PC-9 (cell line): ENCODE results near the gene MAS1.

Experiments
- EZH2 ChIP-seq: fragments of 200-600 bp; sonication (generic); IDR thresholded peaks from 2 replicates; pipeline ENCODE4 v1.8.0; 2017; ENCODE audit warnings: antibody characterized with exemption, low read depth
- TF ChIP-seq, protein P1 (sequence below): fragments of 200-600 bp; sonication (generic); conservative IDR thresholded peaks from 2 replicates; pipeline ENCODE4 v1.6.1; 2017; ENCODE audit warnings: mixed run types, antibody characterized with exemption, mild to moderate bottlenecking, moderate library complexity

DNA sequence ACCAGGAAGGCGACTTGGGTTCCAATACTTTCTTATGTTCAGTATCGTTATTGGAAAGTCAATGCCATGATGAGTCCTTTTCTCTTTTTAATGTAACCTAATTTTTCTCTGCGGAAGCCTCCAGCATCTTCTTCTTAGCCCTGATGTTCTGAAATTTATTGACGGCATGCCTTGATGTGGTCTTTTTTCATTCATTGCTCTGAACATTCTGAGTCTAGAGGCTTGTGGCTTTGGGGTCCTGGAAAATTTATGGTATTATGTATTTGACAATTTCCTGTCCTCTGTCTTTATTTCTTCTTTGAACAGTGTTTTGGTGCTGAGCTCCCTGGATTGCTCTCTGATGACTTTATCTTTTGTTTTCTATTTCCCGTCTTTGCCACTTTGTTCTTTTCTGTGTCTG lies 28.7 kb upstream of the MAS1 start:
- TF ChIP-seq EZH2, result no peak
- TF ChIP-seq, protein P1, sequence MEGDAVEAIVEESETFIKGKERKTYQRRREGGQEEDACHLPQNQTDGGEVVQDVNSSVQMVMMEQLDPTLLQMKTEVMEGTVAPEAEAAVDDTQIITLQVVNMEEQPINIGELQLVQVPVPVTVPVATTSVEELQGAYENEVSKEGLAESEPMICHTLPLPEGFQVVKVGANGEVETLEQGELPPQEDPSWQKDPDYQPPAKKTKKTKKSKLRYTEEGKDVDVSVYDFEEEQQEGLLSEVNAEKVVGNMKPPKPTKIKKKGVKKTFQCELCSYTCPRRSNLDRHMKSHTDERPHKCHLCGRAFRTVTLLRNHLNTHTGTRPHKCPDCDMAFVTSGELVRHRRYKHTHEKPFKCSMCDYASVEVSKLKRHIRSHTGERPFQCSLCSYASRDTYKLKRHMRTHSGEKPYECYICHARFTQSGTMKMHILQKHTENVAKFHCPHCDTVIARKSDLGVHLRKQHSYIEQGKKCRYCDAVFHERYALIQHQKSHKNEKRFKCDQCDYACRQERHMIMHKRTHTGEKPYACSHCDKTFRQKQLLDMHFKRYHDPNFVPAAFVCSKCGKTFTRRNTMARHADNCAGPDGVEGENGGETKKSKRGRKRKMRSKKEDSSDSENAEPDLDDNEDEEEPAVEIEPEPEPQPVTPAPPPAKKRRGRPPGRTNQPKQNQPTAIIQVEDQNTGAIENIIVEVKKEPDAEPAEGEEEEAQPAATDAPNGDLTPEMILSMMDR, result no peak
